Right lung (tissue), 5 donors: ENCODE data around the gene GRM8. TPM values are rescaled to one million over a fixed set of nuclear protein-coding genes. Genes with fewer than 3 reads are reported as not detected.

Experiments
- DNase-seq, 2 donors: peaks; one replicate each; pipeline ENCODE4 v3.0.0-alpha.2; 2013
- polyA plus RNA-seq, 5 donors: library from polyadenylated mRNA; unstranded; fragments of 120-200 nt; gene quantifications; one replicate each; pipeline versions ENCODE4 v1.2.1 to v1.2.3, GENCODE V29; 2013; ENCODE audit warnings: inconsistent platforms in 1 of 5, low replicate concordance in 1 of 5; ENCODE audit not compliant: insufficient read length in 5 of 5, insufficient read depth in 1 of 5

Gene GRM8
- polyA plus RNA-seq, 5 donors, result 0.12 to 0.55 (median 0.18) TPM

DNA sequence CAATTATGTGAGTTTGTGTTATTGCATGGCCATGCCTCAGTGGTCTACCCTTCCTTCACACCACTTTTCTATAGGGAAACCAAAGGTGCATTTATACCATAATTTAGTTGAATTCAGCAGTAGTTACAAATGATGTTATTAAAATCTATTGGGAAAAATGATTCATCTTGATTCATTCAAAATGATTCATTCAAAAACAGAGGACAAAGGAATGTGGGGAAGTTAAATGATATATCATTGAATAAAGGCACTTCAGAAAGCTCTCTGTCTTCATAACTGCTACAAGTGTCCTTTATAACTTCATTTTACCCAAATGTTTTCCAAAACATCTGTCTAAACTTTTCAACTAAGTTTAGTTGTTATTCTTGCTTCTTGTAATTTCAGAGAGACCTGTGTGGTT, 722.9 kb downstream of the GRM8 start:
- DNase-seq, result no peak

DNA sequence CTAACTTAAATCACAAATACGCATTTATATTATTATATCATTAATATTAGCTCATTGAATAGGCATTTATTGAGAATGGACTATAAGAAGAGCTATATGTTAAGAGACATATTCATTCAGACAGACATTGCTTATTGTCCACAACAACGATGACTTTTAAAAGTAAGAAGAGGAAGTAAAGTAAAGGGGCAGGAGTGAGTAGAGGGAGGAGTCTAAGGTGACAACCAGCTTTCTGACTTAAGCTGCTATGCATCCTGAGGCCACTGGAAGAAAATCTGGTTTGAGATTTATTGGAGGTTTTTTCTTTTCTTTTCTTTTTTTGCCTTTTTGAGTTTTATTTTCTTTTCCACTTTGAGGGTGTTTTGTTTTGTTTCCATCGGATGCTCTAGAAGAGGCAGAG, 723.5 kb downstream of the GRM8 start:
- DNase-seq, result no peak

DNA sequence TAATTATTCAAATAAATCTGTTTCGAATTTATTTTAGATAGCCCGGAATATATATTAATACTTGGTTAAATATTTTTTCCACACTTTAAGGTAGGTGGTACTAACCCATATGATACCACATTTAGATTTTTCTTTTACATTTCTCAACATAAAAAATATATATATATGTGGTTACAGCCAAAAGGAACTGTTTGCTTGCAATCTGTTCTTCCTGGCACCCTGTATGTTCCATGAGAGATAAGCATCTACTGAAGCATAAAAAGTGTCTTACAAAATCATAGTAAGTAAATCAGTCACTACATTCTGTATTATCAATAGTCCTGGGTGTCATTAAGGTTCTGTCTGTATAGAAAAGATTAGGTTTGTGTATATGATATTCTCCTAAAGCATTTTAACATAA, 726.8 kb downstream of the GRM8 start:
- DNase-seq, result no peak

DNA sequence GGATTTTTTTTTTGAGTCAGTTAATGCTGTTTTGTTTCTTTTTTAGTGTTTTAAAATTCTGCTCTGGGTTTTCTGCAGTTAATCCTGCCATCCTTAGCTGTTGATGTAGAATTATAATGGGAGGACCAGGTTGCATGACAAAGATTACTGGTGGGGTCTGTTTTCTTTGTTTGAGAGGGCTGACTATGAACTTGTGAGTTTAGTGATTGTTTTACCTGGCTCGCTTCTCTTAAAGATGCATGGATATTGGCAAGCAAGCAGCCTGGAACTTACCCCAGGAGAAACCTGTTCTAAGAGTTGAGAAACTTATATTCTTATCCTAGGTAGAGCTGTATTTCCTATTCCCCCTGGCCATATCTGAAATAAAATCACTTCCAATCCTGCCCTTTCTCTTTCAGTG, 727.8 kb downstream of the GRM8 start:
- no peak for DNase-seq

DNA sequence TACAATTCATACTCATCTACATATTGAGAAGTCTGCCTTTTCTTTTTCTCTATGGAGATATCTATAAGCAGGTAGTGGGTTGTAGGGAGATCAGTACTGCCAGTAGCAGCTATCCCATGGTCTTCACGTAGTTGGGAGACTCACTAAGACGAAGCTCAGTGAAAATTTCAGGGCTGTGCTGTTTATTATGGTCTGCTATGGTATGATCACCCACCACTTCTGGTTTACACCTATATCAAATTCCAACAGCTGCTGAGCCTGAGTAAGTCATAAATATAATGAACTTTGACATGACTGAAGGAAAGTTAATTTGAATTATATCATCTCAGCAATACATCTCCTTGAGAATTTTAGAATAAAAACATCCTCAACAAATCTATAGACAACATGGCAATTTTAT, 741.7 kb downstream of the GRM8 start:
- DNase-seq, result no peak

DNA sequence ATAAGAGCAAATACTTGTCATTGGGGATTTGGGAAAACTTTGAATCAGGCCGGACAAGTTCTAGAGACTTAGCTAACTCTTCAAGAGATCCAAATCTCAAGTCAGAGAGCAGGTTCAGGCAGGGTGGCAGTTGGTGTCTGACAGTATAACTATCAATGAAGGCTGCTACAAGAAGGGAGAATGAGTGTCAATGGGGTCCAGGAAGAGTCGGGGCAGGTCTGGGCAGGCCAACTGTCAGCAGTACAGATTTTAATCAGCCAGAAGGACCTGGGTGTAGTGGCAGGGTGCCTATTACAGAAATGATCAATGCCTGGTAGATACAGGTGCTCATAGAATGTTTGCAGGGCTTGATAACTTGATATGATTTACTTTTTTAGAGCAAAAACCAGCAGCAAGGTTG, 751.1 kb downstream of the GRM8 start:
- no peak for DNase-seq

DNA sequence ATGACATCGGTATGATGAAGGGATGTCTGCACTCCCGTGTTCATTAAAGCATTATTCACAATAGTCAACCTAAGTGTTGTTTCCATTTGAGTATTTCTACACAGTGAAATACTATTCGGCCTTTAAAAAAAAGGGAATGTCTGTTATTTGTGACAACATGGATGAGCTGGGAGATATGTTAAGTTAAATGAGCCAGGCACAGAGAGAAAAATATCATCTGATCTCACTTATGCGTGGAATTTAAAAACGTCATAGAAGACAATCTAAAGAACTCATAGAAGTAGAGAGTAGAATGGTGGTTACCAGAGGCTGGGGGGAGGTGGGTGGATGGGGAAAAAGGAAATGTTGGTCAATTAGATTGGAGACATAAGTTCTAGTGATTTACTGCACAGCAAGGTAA, 753.3 kb downstream of the GRM8 start:
- DNase-seq, result no peak

DNA sequence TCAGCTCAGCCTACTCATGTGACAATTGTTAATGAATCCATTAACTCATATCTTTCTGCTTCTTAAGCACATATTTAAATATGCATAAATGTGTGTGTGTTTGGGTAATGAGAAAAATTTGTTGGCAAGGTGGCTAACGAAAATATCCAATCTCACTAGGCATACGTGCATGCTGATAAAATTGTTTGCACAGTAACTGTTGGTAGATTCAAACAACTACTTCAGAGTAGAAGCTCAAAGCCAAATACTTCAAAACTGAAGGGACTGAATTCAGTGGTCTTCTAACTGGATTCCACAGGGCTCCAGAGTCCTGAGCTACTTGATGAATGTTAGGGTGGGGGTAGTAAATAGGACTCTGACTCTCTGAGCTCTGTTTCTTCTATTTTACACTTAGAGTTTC, 757.0 kb downstream of the GRM8 start:
- DNase-seq, result no peak

DNA sequence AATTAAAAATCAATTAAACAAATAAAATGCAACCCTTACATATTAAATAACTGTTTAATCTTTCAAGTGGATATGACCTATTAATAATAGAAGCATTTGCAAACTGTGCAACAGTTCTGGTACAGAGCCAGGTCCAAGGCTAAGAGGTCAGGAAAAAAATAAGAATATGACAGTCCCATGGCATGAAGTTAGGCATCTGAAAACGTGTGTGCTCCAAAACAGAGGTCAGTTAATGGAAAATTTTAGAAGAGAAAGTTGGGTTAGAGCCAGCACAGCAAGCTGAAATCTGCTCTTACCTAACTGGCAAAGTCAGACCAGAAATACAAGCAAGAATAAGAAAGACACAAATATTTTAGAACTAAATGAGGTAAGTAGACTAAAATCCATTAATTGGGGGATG, 757.7 kb downstream of the GRM8 start:
- DNase-seq, result peak; percentile 7 to 12

DNA sequence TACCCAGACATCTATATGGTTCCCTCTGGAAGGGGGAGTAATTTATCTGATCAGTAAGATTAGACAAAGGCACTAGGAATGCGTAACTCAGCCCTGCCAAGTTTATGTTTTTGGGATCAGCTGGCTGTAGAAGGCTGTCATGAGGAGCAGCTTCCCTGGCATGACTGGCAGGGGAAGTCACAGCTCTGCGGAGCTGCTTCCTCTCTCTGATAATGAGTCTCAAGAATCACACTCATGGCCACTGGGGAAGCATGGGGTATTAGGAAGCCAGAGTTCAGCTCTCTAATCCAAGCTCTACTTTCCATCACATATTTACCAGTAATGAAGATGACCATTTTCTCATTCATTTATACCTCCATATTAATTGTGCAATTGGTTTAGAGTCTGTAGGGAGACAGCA, 758.9 kb downstream of the GRM8 start:
- DNase-seq, result no peak

DNA sequence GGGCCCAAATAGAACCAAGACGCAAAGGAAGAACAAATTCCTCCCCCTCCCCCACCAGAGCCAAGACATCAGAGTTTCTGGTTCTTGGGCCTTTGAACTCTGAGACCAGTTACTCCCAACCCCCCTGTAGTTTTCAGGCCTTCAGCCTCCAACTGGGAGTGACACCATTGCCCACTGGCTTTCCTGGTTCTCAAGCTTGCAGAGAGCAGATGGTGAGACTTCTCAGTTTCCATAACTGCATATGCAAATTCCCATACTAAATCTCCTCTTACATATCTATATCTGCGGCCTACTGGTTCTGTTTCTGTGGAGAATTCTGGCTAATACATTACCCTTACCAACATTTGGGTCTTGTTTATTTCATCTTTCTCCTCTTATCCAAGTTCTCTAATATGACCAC, 762.9 kb downstream of the GRM8 start:
- no peak for DNase-seq

DNA sequence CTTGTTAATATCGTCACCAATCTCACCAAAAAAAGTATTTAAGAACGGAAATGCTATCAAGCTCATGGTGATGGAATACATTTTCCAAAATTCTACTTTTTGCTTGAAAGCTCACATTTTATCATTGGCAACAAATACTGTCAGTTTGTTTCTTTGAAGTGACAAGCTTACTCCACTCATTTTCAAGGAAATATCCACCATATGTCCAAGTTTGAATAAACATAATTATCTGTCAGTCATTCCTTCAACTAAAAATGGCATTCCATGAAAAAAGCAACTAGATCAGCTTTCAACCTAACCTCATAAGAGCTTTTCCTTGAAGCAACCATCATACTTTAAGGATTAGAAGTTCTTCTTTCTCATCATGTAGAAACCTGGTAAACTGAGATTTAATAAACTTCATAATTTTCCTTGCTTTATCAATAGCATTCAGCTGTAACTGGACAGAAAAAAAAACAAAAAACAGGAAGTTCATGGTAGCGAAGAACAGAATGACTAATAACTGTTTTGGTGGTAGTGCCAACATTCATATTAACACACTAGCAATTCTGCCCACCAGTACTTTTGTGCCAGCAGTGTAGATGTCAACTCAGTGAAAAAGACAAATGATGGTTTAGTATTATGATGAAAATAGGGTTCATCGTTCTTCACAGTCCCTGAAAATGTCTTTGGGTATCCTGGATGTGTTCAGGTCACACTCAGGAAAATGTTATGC, 764.9 kb downstream of the GRM8 start:
- no peak for DNase-seq

DNA sequence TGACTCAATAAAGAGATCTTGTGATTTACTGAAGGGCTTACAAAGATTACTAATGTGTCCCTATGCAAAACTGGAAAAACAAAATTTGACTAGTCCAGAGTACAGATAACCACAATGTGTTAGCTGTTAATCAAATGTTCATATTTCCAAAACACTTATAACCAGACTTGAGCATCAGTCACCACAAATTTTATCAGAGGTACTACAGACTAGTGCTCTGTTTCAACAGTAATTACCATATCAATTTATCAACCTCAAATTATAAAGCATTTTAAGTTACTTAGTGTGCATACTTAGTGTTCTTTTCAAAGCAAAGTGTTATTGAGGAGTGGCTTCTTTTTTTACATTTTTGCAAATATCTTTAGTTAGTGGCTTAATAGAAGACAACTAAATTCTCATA, 765.9 kb downstream of the GRM8 start:
- no peak for DNase-seq

DNA sequence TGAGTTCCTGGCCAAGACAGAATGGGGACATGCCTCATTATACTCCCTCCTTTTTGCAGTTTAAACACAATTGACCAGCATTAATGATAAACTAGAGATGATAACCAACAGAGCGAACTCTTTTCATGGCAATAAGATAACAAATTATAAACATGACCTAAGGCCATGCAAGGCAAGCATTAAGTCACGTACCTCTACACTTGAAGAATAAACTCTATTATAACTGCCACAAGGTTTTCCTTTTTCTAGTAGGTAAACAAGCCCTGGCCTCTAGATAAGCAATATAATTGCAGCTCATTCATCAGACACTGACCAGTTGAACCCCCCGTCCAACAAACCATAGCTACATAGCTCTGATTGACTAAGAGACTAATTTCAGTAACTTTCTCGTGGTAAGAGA, 767.0 kb downstream of the GRM8 start:
- DNase-seq, result no peak

DNA sequence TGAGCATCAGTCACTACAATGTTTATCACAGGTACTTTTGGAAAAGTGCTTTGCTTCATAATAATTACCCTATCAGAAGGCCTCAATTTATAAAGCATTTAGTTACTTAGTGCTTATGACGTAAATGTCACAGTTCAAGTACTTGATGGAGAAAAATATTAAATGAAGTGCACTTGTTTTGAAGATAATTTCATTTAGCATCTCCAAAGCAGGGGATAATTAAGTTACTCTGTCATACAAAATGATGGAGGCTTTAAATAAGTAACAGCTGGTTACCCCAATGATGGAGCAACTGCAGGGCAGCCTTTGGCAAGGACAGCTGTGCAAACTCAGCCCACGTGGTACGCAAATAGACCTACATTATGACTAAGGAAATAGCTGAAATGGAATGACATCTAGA, 768.8 kb downstream of the GRM8 start:
- DNase-seq, result no peak

DNA sequence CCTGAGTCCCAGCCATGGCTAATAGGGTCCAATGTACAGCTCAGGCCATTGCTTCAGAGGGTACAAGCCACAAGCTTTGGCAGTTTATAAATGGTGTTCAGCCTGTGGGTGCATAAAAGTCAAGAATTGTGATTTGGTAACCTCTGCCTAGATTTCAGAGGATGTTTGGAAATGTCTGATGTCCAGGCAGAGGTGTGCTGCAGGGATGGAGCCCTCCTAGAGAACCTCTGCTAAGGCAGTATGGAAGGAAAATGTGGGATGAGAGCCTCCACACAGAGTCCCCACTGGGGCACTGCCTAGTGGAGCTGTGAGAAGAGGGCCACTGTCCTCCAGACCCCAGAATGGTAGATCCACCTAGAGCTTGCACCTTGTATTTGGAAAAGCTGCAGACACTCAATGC, 779.9 kb downstream of the GRM8 start:
- DNase-seq, result no peak

DNA sequence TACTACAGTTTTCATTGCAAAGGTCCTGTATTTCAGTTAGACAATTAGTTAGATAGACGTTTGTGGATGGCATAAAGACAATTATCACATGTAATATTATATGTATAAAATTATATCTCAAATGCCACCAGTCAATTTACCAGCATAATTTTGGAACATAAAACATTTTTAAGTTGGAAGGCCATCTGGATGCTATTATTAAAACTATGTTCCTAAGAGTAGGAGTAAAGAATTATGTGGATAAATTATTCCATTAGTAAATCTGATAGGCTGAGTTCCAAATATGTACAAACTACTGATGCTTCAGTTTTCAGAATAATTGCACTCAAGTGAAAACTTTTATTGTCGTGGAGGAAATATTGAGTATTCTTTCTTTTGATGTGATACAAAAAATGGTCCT, 790.3 kb downstream of the GRM8 start:
- DNase-seq, result no peak

DNA sequence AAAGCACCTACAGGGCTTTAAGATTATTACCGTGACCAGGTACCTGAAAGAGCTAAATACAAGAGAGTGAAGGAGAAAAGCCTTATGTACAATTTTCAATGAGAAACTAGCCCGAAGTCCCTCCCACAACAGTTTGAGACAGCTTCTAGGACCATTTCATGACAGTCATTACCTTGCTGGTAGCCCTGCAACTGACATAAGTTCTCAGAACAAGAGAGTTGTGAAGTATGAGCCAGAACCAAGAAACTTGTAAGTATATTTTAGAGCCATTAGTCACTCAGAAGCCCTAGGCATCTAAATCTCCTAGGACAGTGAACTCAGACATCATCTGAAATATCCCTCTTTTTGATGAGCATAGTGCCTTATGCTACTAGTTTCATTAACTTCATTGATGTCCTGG, 792.1 kb downstream of the GRM8 start:
- no peak for DNase-seq

DNA sequence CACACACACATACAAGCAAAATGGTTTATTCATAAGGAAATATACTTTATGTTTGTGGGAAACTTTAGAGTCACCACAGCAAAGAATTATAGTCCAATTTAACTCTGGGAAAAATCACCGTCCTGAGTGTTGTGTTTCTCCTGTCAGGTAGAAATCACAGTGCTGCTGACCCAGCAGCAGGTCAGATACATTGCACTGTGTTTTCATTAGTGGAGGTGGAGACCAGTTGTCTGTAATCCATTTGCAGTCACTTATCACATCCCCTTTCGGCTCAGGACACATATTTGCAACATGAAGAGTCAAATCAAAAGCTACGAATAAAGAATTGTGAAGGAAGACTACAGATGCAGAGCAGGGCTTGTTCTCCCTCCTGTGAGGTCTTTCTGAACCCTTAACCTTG, 799.6 kb downstream of the GRM8 start:
- DNase-seq, result no peak

DNA sequence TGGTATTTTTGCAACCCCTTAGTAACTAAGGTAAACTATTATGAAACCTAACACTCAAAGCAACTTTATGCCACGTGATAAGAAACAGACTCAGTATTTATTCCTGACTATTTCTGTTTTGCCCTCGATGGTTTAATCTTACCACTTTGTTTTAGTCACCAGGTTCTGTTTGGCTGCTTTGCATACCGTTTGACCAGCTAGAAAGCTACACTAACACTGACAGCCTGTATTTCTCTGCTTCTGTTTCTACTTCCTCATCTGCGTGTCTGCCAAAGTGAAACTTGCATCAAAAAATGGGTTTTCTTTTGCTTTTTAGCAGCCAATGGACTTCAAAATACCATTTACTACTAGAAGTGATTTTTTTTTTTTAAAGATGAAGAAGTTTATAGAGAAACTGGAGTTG, 802.5 kb downstream of the GRM8 start:
- DNase-seq, result no peak

DNA sequence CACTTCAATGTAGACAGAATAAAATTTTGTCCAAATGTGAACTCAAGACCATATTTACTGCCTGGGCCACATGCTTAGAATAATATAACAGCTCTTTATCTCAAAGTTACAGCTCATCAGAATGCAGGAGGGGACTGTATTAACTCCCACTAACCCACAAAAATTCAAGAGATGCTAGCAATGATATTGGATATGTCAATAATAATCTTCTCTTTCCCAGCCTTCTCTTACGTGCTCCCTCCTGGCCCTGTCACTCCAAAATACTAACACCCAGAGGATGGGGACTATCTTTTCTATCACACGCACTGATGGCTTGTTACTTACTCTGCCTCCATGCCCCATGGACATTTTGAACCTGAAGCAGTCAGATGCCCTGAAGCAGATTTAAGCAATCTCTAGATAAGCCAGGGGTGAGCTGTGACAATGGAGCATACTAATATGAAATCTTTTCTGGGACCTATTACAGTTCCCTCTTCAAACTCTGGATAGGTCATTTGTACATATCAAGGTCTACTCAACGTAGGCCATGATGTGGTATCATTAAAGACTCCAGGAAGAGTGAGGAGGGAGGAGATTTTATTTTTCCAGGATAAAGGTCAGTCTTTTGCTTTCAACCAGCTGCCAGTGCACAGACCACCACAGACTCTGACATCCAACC, 803.0 kb downstream of the GRM8 start:
- DNase-seq, result peak; percentile 11 to 20

DNA sequence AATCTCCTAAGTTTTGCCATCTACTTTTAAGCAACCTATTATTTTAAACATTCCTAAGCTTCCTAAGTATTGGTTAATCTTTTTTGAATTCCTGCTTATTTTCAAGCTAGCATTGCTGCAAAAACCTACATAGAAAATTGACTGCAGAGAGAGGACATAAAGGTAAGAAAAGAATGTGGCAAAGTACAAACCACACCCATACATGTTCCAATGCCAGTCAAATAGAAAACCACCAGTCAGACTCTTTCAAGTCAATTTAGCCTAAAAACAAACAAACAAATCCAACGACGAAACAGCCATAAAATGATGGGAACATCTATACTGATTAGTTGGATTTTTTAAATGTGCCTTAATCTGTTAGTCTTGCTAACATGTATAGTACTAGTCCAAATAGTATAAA, 804.8 kb downstream of the GRM8 start:
- DNase-seq, result no peak

DNA sequence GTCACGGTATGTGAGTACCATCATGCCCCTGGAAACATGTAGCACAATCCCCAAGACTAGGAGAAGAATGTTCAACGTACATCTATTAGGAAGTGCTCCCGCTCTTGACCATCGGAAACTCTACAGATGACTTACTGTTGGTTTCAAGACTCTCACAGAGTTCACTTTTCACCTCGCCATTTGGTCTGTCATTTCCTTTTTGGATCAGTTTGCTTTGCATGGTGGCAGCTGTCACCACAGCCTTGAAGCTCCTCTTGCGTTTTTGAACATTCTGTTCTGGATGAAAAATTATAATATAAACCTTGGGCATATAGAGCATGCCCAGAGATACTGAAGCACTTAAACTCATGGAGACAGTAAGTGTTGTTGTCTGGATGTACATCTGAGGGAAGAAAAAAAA, 806.8 kb downstream of the GRM8 start:
- no peak for DNase-seq

DNA sequence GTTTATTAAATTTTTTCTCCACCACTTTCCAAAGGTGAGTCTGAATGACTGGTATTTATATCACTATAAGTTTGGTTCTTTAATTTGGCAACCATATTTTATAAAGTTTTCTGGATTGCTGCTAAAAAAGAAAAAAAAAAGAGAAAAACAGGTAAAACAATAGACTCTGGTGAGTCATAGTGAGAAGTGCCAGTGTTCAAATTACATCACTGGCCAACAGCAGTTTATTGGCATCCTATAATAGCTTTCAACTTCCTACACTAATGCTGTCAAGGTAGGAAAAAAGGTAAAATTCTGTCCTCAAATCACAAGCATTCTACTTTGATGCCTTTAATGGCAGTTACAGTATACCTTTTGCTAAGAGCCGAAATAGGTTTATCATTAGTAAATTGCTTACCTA, 808.8 kb downstream of the GRM8 start:
- DNase-seq, result no peak
